H1 (cell line): Measurements from ENCODE around the gene TSPAN4. TPM values are rescaled to one million over a fixed set of nuclear protein-coding genes. Genes with fewer than 3 reads are reported as not detected.

Experiments used
- CTCF ChIA-PET: fragments of 300-600 bp; sonication (Branson Sonifier 250); formaldehyde crosslinking; loops from one replicate; lab custom pipeline; 2021; ENCODE audit not compliant: partially characterized antibody; lab: Charles Lee
- POLR2A ChIA-PET: fragments of 300-600 bp; sonication (Branson Sonifier 250); formaldehyde crosslinking; loops from one replicate; lab custom pipeline; 2021; ENCODE audit warnings: inconsistent platforms; ENCODE audit not compliant: partially characterized antibody; lab: Charles Lee
- DNase-seq, 2 experiments: peaks; one replicate each; pipeline versions ENCODE4 v3.0.0 to v3.0.0-alpha.2; 2010 to 2022; ENCODE audit warnings: low spot score in 2 of 2, low read depth in 1 of 2, mixed read lengths in 1 of 2
- FAIRE-seq: peaks from 2 replicates; lab custom pipeline; 2011; peaks lifted over from hg19 to GRCh38; lab: Jason Lieb, UNC
- H2AFZ ChIP-seq: 2 replicates; pipeline ENCODE4 v1.8.1; 2012; ENCODE audit warnings: low read length, inconsistent platforms
- H2AK5ac ChIP-seq: 2 replicates; pipeline ENCODE4 v1.6.1; 2013; ENCODE audit warnings: low read depth, low read length
- H2BK120ac ChIP-seq: replicated peaks from 2 replicates; pipeline ENCODE3; 2013; ENCODE audit warnings: low read depth, low read length, inconsistent platforms
- H2BK12ac ChIP-seq: 2 replicates; pipeline ENCODE4 v1.6.1; 2013; ENCODE audit warnings: low read depth, low read length
- H2BK15ac ChIP-seq: 2 replicates; pipeline ENCODE4 v1.6.1; 2013; ENCODE audit warnings: low read length
- H2BK20ac ChIP-seq: 2 replicates; pipeline ENCODE4 v1.6.1; 2013; ENCODE audit warnings: low read length
- H2BK5ac ChIP-seq: 2 replicates; pipeline ENCODE4 v1.6.1; 2013; ENCODE audit warnings: low read depth, low read length
- H3K14ac ChIP-seq: 2 replicates; pipeline ENCODE4 v1.6.1; 2013; ENCODE audit warnings: inconsistent platforms; ENCODE audit not compliant: insufficient read length
- H3K18ac ChIP-seq: 2 replicates; pipeline ENCODE4 v1.6.1; 2013; ENCODE audit warnings: low read length; ENCODE audit errors: extremely low read depth
- H3K23ac ChIP-seq: 2 replicates; pipeline ENCODE4 v1.6.1; 2013; ENCODE audit warnings: inconsistent platforms; ENCODE audit not compliant: insufficient read length
- H3K23me2 ChIP-seq: 2 replicates; pipeline ENCODE4 v1.6.1; 2013; ENCODE audit warnings: low read depth, low read length
- H3K27ac ChIP-seq: 2 replicates; pipeline ENCODE4 v1.6.1; 2011; ENCODE audit warnings: low read depth, low read length, inconsistent platforms
- H3K27me3 ChIP-seq, 4 experiments: replicated peaks in 1 of 4; 1 replicate in 1 of 4; 2 replicates in 3 of 4; pipeline versions ENCODE4 v1.6.1 to v1.8.1; 2011 to 2013; ENCODE audit warnings: low read length in 3 of 4, mild to moderate bottlenecking in 3 of 4, inconsistent platforms in 2 of 4, mixed read lengths in 2 of 4, moderate library complexity in 1 of 4; ENCODE audit not compliant: control insufficient read depth in 3 of 4, insufficient read depth in 3 of 4; ENCODE audit errors: extremely low read depth in 1 of 4
- H3K36me3 ChIP-seq, 4 experiments: 2 replicates each; pipeline versions ENCODE4 v1.6.1 to v1.8.1; 2011 to 2013; ENCODE audit warnings: mild to moderate bottlenecking in 4 of 4, low read length in 3 of 4, moderate library complexity in 2 of 4, control low read depth in 1 of 4, inconsistent platforms in 1 of 4; ENCODE audit not compliant: insufficient read depth in 4 of 4, control insufficient read depth in 2 of 4
- H3K4ac ChIP-seq: replicated peaks from 2 replicates; pipeline ENCODE3; 2013; ENCODE audit warnings: low read length, low read depth, mixed read lengths, inconsistent platforms; ENCODE audit not compliant: insufficient read length
- H3K4me1 ChIP-seq, 4 experiments: replicated peaks in 1 of 4; 1 replicate in 1 of 4; 2 replicates in 3 of 4; pipeline versions ENCODE4 v1.6.1 to v1.8.1; 2011 to 2013; ENCODE audit warnings: low read length in 3 of 4, inconsistent platforms in 2 of 4, mixed read lengths in 1 of 4; ENCODE audit not compliant: insufficient read depth in 4 of 4, control insufficient read depth in 3 of 4
- H3K4me2 ChIP-seq, 2 experiments: 2 replicates each; pipeline versions ENCODE4 v1.6.1 to v1.8.1; 2011 to 2013; ENCODE audit warnings: low read depth in 2 of 2, low read length in 2 of 2, control low read depth in 1 of 2, inconsistent platforms in 1 of 2, mild to moderate bottlenecking in 1 of 2; ENCODE audit not compliant: insufficient read depth in 1 of 2
- H3K4me3 ChIP-seq, 4 experiments: fragments of 200-600, 300-600 bp in 1 of 4; sonication (generic), shearing (Covaris generic), sonication (Bioruptor Twin) in 1 of 4; 2 replicates each; pipeline versions ENCODE4 v1.5.1 to v1.8.1; 2011 to 2016; ENCODE audit warnings: low read length in 4 of 4, low read depth in 3 of 4, control low read depth in 2 of 4, inconsistent platforms in 2 of 4, mild to moderate bottlenecking in 2 of 4, mixed read lengths in 1 of 4, moderate library complexity in 1 of 4; ENCODE audit not compliant: insufficient read depth in 2 of 4; ENCODE audit errors: extremely low read depth in 1 of 4
- H3K56ac ChIP-seq: replicated peaks from 2 replicates; pipeline ENCODE3; 2013; ENCODE audit warnings: low read depth, mild to moderate bottlenecking, mixed read lengths, low read length, inconsistent platforms; ENCODE audit not compliant: insufficient read length
- H3K79me1 ChIP-seq: 2 replicates; pipeline ENCODE4 v1.6.1; 2013; ENCODE audit warnings: low read depth, low read length, control low read depth
- H3K79me2 ChIP-seq, 2 experiments: 2 replicates each; pipeline versions ENCODE4 v1.6.1 to v1.8.1; 2012 to 2013; ENCODE audit warnings: low read length in 2 of 2, mild to moderate bottlenecking in 2 of 2, inconsistent platforms in 1 of 2; ENCODE audit not compliant: insufficient read depth in 2 of 2, control insufficient read depth in 1 of 2
- H3K9ac ChIP-seq, 4 experiments: replicated peaks in 1 of 4; 1 replicate in 1 of 4; 2 replicates in 3 of 4; pipeline versions ENCODE4 v1.6.1 to v1.8.1; 2011 to 2013; ENCODE audit warnings: low read depth in 3 of 4, low read length in 3 of 4, control low read depth in 2 of 4, mild to moderate bottlenecking in 2 of 4, moderate library complexity in 2 of 4, inconsistent platforms in 1 of 4; ENCODE audit errors: extremely low read depth in 1 of 4
- H3K9me3 ChIP-seq, 2 experiments: 2 replicates each; pipeline versions ENCODE4 v1.6.1 to v1.8.1; 2012 to 2013; ENCODE audit warnings: mild to moderate bottlenecking in 2 of 2, moderate library complexity in 2 of 2, control low read depth in 1 of 2, inconsistent platforms in 1 of 2, low read depth in 1 of 2, low read length in 1 of 2, mixed read lengths in 1 of 2; ENCODE audit not compliant: insufficient read depth in 2 of 2
- H4K20me1 ChIP-seq, 2 experiments: replicated peaks in 1 of 2; 2 replicates each; pipeline versions ENCODE3 to v1.8.1; 2011 to 2013; ENCODE audit warnings: inconsistent platforms in 2 of 2, low read length in 2 of 2, mild to moderate bottlenecking in 1 of 2; ENCODE audit not compliant: insufficient read depth in 2 of 2, control insufficient read depth in 1 of 2
- H4K5ac ChIP-seq: 2 replicates; pipeline ENCODE4 v1.6.1; 2013; ENCODE audit warnings: low read length, low read depth, mixed read lengths, inconsistent platforms; ENCODE audit not compliant: insufficient read length
- H4K8ac ChIP-seq: 2 replicates; pipeline ENCODE4 v1.8.0; 2013; ENCODE audit warnings: mild to moderate bottlenecking, moderate library complexity, low read length, inconsistent platforms; ENCODE audit not compliant: insufficient read depth; ENCODE audit errors: extremely low read depth
- H4K91ac ChIP-seq: replicated peaks from 2 replicates; pipeline ENCODE3; 2013; ENCODE audit warnings: low read length, mixed read lengths, inconsistent platforms; ENCODE audit not compliant: insufficient read length
- ASH2L ChIP-seq: fragments of 200-600, 300-600 bp; sonication (generic); IDR thresholded peaks from one replicate; pipeline ENCODE4 v1.7.1; 2017; ENCODE audit warnings: low read length
- BRCA1 ChIP-seq: IDR thresholded peaks from 2 replicates; pipeline ENCODE4 v1.6.1; 2012; ENCODE audit warnings: low read depth, low read length, improper control_type of control experiment
- CBX5 ChIP-seq: fragments of 300-800, 300-1000 bp; sonication (generic); IDR thresholded peaks from 2 replicates; pipeline ENCODE4 v1.7.1; 2016; ENCODE audit warnings: antibody characterized with exemption, low read length, low read depth
- CTBP2 ChIP-seq: IDR thresholded peaks from 2 replicates; pipeline ENCODE4 v1.7.0; 2011; ENCODE audit warnings: borderline replicate concordance, mild to moderate bottlenecking, moderate library complexity, mixed read lengths, low read length; ENCODE audit not compliant: insufficient read depth, insufficient read length
- EP300 ChIP-seq, 2 experiments: IDR thresholded peaks; 1 replicate in 1 of 2; 2 replicates in 1 of 2; pipeline ENCODE4 v1.6.1; 2011 to 2012; ENCODE audit warnings: low read depth in 2 of 2, low read length in 2 of 2, mild to moderate bottlenecking in 2 of 2, borderline replicate concordance in 1 of 2, inconsistent platforms in 1 of 2, moderate library complexity in 1 of 2
- GABPA ChIP-seq: IDR thresholded peaks from 2 replicates; pipeline ENCODE4 v1.6.1; 2011; ENCODE audit warnings: mild to moderate bottlenecking, low read length, moderate library complexity, borderline replicate concordance; ENCODE audit not compliant: insufficient read depth
- GTF2F1 ChIP-seq: IDR thresholded peaks from 2 replicates; pipeline ENCODE4 v1.6.1; 2012; ENCODE audit warnings: low read depth, low read length, improper control_type of control experiment, borderline replicate concordance
- KDM5A ChIP-seq: fragments of 200-600 bp; IDR thresholded peaks from 2 replicates; pipeline ENCODE4 v1.7.1; 2012; ENCODE audit warnings: mild to moderate bottlenecking, low read length, inconsistent platforms, mixed read lengths
- SIN3A ChIP-seq, 2 experiments: IDR thresholded peaks in 1 of 2; conservative IDR thresholded peaks in 1 of 2; 2 replicates each; pipeline ENCODE4 v1.6.1; 2011 to 2012; ENCODE audit warnings: low read length in 2 of 2, improper control_type of control experiment in 1 of 2, low read depth in 1 of 2, mild to moderate bottlenecking in 1 of 2
- TAF7 ChIP-seq: optimal IDR thresholded peaks from 2 replicates; pipeline ENCODE3; 2011; ENCODE audit warnings: low read depth, mild to moderate bottlenecking, inconsistent platforms, low read length, moderate library complexity, borderline replicate concordance
- TCF12 ChIP-seq: IDR thresholded peaks from 2 replicates; pipeline ENCODE4 v1.6.1; 2011; ENCODE audit warnings: low read depth, mild to moderate bottlenecking, low read length
- USF2 ChIP-seq: IDR thresholded peaks from 2 replicates; pipeline ENCODE4 v1.6.1; 2011; ENCODE audit warnings: low read length, improper control_type of control experiment
- WGBS, 2 experiments: shearing (Covaris generic) in 1 of 2; methylation state at CpG; one replicate each; pipeline versions ENCODE4 v1.1.6 to v1.1.7; 2013 to 2015; ENCODE audit warnings: low lambda C conversion rate in 2 of 2, mixed read lengths in 2 of 2, inconsistent platforms in 1 of 2, low coverage in 1 of 2, missing lambda C conversion rate in 1 of 2; ENCODE audit not compliant: insufficient replicate concordance in 2 of 2, insufficient coverage in 1 of 2, insufficient read length in 1 of 2; ENCODE audit errors: extremely low coverage in 1 of 2, missing lambda C conversion rate in 1 of 2; 5-methylcytosine and 5-hydroxymethylcytosine counted together
- polyA plus RNA-seq, 7 experiments: library from polyadenylated mRNA; depleted of rRNA in 3 of 7; stranded (reverse) in 5 of 7; unstranded in 2 of 7; fragments of >200 nt in 5 of 7; fragments of 200-250 nt in 2 of 7; gene quantifications; 1 replicate in 5 of 7; 2 replicates in 1 of 7; 4 replicates in 1 of 7; pipeline versions ENCODE4 v1.2.1 to v1.2.3, GENCODE V29; 2011 to 2013; ENCODE audit warnings: missing spikeins in 2 of 7, mixed read lengths in 2 of 7
- total RNA-seq: library from RNA; stranded (reverse); fragmentation: NEBNext Ultra II Directional; extraction: Animal tissue kit (Norgen Biotek cat#: 25700); gene quantifications from 2 replicates; pipeline ENCODE4 v1.2.1, GENCODE V29; 2021

Gene TSPAN4
- total and polyA plus RNA-seq, 2 of the 8 experiments (the other 6 are each of a cell fraction or from before 2014, with no cell fraction given): 74.1 to 145 TPM

- H2BK5ac ChIP-seq: no peak overlapping the region
- no peak overlapping the region for H3K14ac ChIP-seq
- no peak overlapping the region for H2AK5ac ChIP-seq
- H3K56ac ChIP-seq: no peak overlapping the region
- DNase-seq (no peak), FAIRE-seq (no peak)
- no peak overlapping the region; the same call in 1 of the 2 replicates for H4K8ac ChIP-seq
- no peak overlapping the region for H3K23ac ChIP-seq
- no peak overlapping the region for H3K18ac ChIP-seq
- H2BK20ac ChIP-seq: no peak overlapping the region
- no peak overlapping the region for H3K4me2 ChIP-seq
- WGBS, 2 experiments: 83% methylated on average over 9 of the region's 9 CpGs; no CpG with 5 or more reads in 1 of the 2 experiments
- H2AFZ ChIP-seq: no peak overlapping the region
- H2BK12ac ChIP-seq: no peak overlapping the region
- H3K23me2 ChIP-seq: no peaks in the 10 kb centered on the region
- no peak overlapping the region for H3K9ac ChIP-seq
- H4K91ac ChIP-seq: no peak overlapping the region
- POLR2A ChIA-PET: interaction anchor here (0.7 to 1.8 kb wide), 4 partner anchors 19 to 182 kb away, joined by 3 to 5 read pairs (median 4); no protein-coding TSS in a partner anchor
- no peaks in the 10 kb centered on the region for H3K27me3 ChIP-seq
- no peak overlapping the region for H4K5ac ChIP-seq
- H2BK15ac ChIP-seq: no peak overlapping the region
- CTCF ChIA-PET: interaction anchor here (1.0 to 2.7 kb wide), 5 partner anchors 15 to 27 kb away, joined by 3 to 11 read pairs (median 4); no protein-coding TSS in a partner anchor
- no peaks in the 10 kb centered on the region for H3K79me1 ChIP-seq
- peaks cover 0 to 2% (median 0%) of the 10 kb centered on the region in 4 experiments; a peak in 2 of 8 replicates for H3K36me3 ChIP-seq
- H4K20me1 ChIP-seq: peaks cover 13 to 33% of the 10 kb centered on the region in 2 experiments
- no peaks in the 10 kb centered on the region for H3K9me3 ChIP-seq
- H3K4ac ChIP-seq: no peak overlapping the region
- no peak overlapping the region for H3K27ac ChIP-seq
- no peaks in the 10 kb centered on the region for H3K79me2 ChIP-seq
- H3K4me1 ChIP-seq: peaks cover 0 to 11% (median 7%) of the 10 kb centered on the region in 4 experiments; a peak in 5 of 7 replicates
- no peak overlapping the region for H3K4me3 ChIP-seq
- no peak overlapping the region for H2BK120ac ChIP-seq
- TF ChIP-seq CBX5: no peak
- TF ChIP-seq EP300 (IDR thresholded peaks at IDR 0.05; ENCODE audit: borderline replicate concordance in 1 of 2, low read depth in 2 of 2, low read length in 2 of 2): no peak
- no peak for TF ChIP-seq GABPA
- TF ChIP-seq CTBP2: no peak
- TF ChIP-seq ASH2L: no peak
- TF ChIP-seq GTF2F1: no peak
- no peak for TF ChIP-seq TAF7
- no peak for TF ChIP-seq KDM5A
- TF ChIP-seq TCF12: no peak
- no peak for TF ChIP-seq BRCA1
- TF ChIP-seq SIN3A (conservative IDR thresholded peaks at IDR 0.05 in 1 of 2, IDR thresholded peaks at IDR 0.05 in 1 of 2; ENCODE audit: low read depth in 1 of 2, low read length in 2 of 2): no peak
- no peak for TF ChIP-seq USF2
Measured at GRCh38 chr11:871472-871871, 28.8 kb downstream of the TSPAN4 start.
